Ovary (tissue), 9 donors: ENCODE results near the gene TRAF3IP1. TPM values are rescaled to one million over a fixed set of nuclear protein-coding genes. Genes with fewer than 3 reads are reported as not detected.

Experiments used
- DNase-seq, 5 donors: peaks; one replicate each; pipeline ENCODE4 v3.0.0-alpha.2; 2019 to 2020
- H3K27ac ChIP-seq, 2 donors: fragments of 200-600 bp; one replicate each; pipeline versions ENCODE4 v1.5.1 to v1.8.0; 2019 to 2022
- H3K27me3 ChIP-seq: fragments of 200-600 bp; one replicate; pipeline ENCODE4 v1.8.0; 2022
- H3K36me3 ChIP-seq: fragments of 200-600 bp; sonication (generic); one replicate; pipeline ENCODE4 v1.5.1; 2019
- H3K4me1 ChIP-seq: one replicate; pipeline ENCODE4 v1.8.1; 2013; ENCODE audit warnings: mild to moderate bottlenecking, moderate library complexity; ENCODE audit not compliant: insufficient read depth
- H3K4me3 ChIP-seq: fragments of 200-600 bp; sonication (generic); one replicate; pipeline ENCODE4 v1.5.1; 2017
- H3K9me3 ChIP-seq, 2 donors: fragments of 200-600 bp in 1 of 2; sonication (generic) in 1 of 2; one replicate each; pipeline versions ENCODE4 v1.5.1 to v1.8.1; 2013 to 2019; ENCODE audit warnings: mild to moderate bottlenecking in 1 of 2, moderate library complexity in 1 of 2
- EP300 ChIP-seq: sonication (generic); formaldehyde crosslinking; IDR thresholded peaks from one replicate; pipeline ENCODE4 v1.6.1; 2017; ENCODE audit warnings: antibody characterized with exemption
- POLR2A ChIP-seq: fragments of 450-650 bp; IDR thresholded peaks from one replicate; pipeline ENCODE4 v1.6.1; 2017; ENCODE audit warnings: antibody characterized with exemption, mild to moderate bottlenecking, moderate library complexity
- WGBS, 3 donors: extraction: QIAGEN DNeasy Blood & Tissue Kit in 1 of 3; methylation state at CpG; one replicate each; pipeline versions ENCODE4 v1.1.5 to v1.1.7; 2013 to 2017; 5-methylcytosine and 5-hydroxymethylcytosine counted together
- intact Hi-C, 4 donors: fragments of 100-400 bp; cut with DNase I; formaldehyde crosslinking; loops; one replicate each; pipeline versions ENCODE4 v1.11.0 to v1.15.1; 2022 to 2023
- polyA plus RNA-seq, 2 donors: library from polyadenylated mRNA; stranded (reverse); fragments of 200-250 nt in 1 of 2; fragments of 350-450 nt in 1 of 2; fragmentation: Illumina TruSeq in 1 of 2; extraction: RNeasy Lipid Tissue Mini Kit (QIAGEN cat#74804) in 1 of 2; gene quantifications; one replicate each; pipeline ENCODE4 v1.2.3, GENCODE V29; 2013 to 2014
- total RNA-seq, 7 donors: library from RNA; depleted of rRNA in 2 of 7; stranded (reverse); fragments of >200 nt in 2 of 7; fragmentation: NEBNext Ultra II Directional in 3 of 7; extraction: Animal tissue kit (Norgen Biotek cat#: 25700) in 3 of 7; gene quantifications; one replicate each; pipeline versions ENCODE4 v1.1.0 to v1.2.4, GENCODE V29; 2016 to 2023
- TF ChIP-seq, protein P1 (sequence below), 3 donors: fragments of 450-650 bp in 2 of 3; fragments of 200-600 bp in 1 of 3; IDR thresholded peaks; one replicate each; pipeline versions ENCODE4 v1.5.1 to v1.8.0; 2016 to 2022; ENCODE audit warnings: antibody characterized with exemption in 3 of 3, mild to moderate bottlenecking in 1 of 3
- donor health status: DM: no; HTN: no; CAD: no; lungs with moderate emphysema.
- donor health status: DM: no; HTN: no; CAD: no.
- donor health status: Bipolar disorder and iron deficiency.
- donor health status: DM: yes; HTN: yes; CAD: no.
- donor health status: DM: no; HTN: no; CAD: no.
- donor health status: DM: yes; HTN: yes; CAD: no.

Gene TRAF3IP1
- total and polyA plus RNA-seq, 9 donors, result 7.0 to 29.2 (median 19.1) TPM

DNA sequence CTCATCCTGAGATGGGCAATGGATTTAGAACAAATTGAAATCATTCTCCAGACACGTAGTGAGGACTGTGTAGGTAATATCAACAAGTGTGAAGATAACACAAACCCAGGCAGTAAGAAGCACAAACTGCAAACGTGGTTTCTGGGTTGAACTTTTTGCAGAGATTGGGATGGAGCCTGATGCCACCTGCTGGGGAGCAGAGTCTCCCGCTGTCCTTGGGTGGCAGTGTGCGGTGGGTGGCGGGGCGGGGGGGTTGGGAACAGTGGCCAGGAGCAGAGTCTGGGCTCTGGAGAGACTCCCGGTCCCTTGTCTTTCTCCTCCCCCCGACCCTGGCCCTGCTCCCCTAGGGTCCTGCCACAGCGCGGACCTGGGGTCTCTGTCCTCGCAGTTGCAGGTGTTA lies 19.5 kb downstream of the TRAF3IP1 start:
- no peak overlapping the region for H3K4me3 ChIP-seq
- H3K4me1 ChIP-seq, result no peaks in the 10 kb centered on the region
- no peaks in the 10 kb centered on the region for H3K27me3 ChIP-seq
- no peaks in the 10 kb centered on the region for H3K36me3 ChIP-seq
- no peak for DNase-seq
- H3K9me3 ChIP-seq, result no peaks in the 10 kb centered on the region
- intact Hi-C loops, result no loop called here
- no peak overlapping the region for H3K27ac ChIP-seq
- 79 to 87% (median 85%) methylated on average over 6 to 11 of the region's 11 CpGs for WGBS, 3 donors
- TF ChIP-seq EP300 (no peak), POLR2A (no peak)
- TF ChIP-seq, protein P1, sequence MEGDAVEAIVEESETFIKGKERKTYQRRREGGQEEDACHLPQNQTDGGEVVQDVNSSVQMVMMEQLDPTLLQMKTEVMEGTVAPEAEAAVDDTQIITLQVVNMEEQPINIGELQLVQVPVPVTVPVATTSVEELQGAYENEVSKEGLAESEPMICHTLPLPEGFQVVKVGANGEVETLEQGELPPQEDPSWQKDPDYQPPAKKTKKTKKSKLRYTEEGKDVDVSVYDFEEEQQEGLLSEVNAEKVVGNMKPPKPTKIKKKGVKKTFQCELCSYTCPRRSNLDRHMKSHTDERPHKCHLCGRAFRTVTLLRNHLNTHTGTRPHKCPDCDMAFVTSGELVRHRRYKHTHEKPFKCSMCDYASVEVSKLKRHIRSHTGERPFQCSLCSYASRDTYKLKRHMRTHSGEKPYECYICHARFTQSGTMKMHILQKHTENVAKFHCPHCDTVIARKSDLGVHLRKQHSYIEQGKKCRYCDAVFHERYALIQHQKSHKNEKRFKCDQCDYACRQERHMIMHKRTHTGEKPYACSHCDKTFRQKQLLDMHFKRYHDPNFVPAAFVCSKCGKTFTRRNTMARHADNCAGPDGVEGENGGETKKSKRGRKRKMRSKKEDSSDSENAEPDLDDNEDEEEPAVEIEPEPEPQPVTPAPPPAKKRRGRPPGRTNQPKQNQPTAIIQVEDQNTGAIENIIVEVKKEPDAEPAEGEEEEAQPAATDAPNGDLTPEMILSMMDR (IDR thresholded peaks at IDR 0.05), result no peak

DNA sequence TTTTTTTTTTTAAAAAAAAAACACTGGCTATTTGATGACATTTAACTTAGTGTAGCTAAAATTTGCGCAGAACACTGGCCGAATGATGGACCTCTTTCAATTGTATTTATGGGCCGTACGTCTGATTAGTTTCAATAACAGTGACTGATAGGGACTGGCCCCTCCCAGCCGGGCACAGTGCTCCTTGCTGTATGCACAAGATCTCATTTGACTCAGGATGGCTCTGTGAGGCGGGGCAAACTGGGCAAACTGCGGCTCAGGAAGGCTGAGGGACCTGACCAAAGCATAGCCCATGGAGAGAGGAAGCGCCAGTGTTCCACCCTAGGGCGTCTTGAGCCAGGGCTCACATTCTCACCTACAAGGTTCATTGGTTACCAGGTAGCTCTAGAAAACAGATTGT lies 21.2 kb downstream of the TRAF3IP1 start:
- H3K27me3 ChIP-seq, result no peaks in the 10 kb centered on the region
- 96 to 98% (median 97%) methylated on average over 9 of the region's 9 CpGs for WGBS, 3 donors
- no peaks in the 10 kb centered on the region for H3K36me3 ChIP-seq
- TF ChIP-seq, protein P1 (IDR thresholded peaks at IDR 0.05), result no peak
- TF ChIP-seq POLR2A, result no peak
- TF ChIP-seq EP300, result no peak
- no peaks in the 10 kb centered on the region for H3K9me3 ChIP-seq
- H3K4me3 ChIP-seq, result no peak overlapping the region
- intact Hi-C loops, result no loop called here
- DNase-seq, result no peak
- no peak overlapping the region for H3K27ac ChIP-seq
- H3K4me1 ChIP-seq, result no peaks in the 10 kb centered on the region

DNA sequence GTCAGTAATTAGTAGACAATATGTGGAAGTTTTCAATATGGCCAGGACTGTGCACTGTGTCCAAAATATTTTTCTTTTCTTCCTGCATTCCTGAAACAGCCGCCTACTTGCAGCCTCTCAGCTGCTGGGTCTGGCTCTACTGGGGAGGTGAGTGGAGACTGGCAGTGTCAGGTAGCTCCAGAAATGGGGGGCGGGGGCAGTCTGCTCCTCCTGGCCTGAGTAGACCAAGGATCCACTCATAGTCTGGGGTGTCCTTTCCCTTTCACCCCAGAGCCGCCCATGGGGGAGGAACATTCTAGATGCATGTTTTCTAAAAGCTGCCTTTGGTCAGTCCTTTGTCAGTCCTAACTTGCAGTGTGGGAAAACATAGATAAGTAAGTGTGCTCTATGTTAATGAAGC lies 23.7 kb downstream of the TRAF3IP1 start:
- Histone ChIP-seq H3K4me1 (no peaks in the 10 kb centered on the region), H3K36me3 (no peaks in the 10 kb centered on the region), H3K4me3 (no peak overlapping the region), H3K9me3 (no peaks in the 10 kb centered on the region), H3K27ac (no peak overlapping the region), H3K27me3 (no peaks in the 10 kb centered on the region)
- no peak for DNase-seq
- TF ChIP-seq EP300 (no peak), POLR2A (no peak)
- TF ChIP-seq, protein P1 (IDR thresholded peaks at IDR 0.05), result no peak
- 41 to 52% (median 43%) methylated on average over 3 of the region's 3 CpGs for WGBS, 3 donors
- intact Hi-C loops, result no loop called here

DNA sequence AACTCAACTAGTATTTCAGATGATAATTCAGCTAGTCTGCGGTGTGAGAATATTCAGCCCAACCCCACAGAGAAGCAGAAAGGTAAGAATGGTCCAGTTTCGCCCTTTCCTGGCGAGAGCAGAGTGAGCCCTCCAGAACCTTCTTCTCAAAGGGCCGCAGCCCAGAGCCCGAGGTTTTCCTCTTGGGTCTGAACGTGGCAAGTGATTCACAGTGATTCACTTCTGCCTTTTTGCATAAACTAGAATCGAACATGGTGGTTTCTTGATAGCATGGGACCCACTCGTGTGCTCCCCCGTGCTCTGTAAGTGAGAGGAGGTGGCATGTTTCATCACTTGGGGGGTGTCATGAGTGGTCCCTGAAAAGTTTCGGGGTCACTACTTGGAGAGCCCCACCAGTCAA lies 24.2 kb downstream of the TRAF3IP1 start:
- 85 to 90% (median 88%) methylated on average over 10 of the region's 10 CpGs for WGBS, 3 donors

More for the DNA sequence above, 24.2 kb downstream of the TRAF3IP1 start:
- intact Hi-C loops, result no loop called here
- no peaks in the 10 kb centered on the region for H3K36me3 ChIP-seq
- TF ChIP-seq, protein P1 (IDR thresholded peaks at IDR 0.05), result no peak
- TF ChIP-seq POLR2A, result no peak
- DNase-seq, result no peak
- H3K9me3 ChIP-seq, result no peaks in the 10 kb centered on the region
- no peak overlapping the region for H3K27ac ChIP-seq
- no peak overlapping the region for H3K4me3 ChIP-seq
- H3K27me3 ChIP-seq, result no peaks in the 10 kb centered on the region
- H3K4me1 ChIP-seq, result no peaks in the 10 kb centered on the region
